ENCODE data around the gene CHTOP. TPM values are rescaled to one million over a fixed set of nuclear protein-coding genes. Genes with fewer than 3 reads are reported as not detected.
A peak's percentile ranks its signal among the peaks of the same experiment; 100 is the strongest.
"Not testable (repeated sequence)": the region's sequence is repeated elsewhere in the genome, so short reads cannot be mapped to it uniquely, and the experiment has no call there.

CHTOP gene
- polyA plus RNA-seq, 1 donor = 149 TPM

DNA sequence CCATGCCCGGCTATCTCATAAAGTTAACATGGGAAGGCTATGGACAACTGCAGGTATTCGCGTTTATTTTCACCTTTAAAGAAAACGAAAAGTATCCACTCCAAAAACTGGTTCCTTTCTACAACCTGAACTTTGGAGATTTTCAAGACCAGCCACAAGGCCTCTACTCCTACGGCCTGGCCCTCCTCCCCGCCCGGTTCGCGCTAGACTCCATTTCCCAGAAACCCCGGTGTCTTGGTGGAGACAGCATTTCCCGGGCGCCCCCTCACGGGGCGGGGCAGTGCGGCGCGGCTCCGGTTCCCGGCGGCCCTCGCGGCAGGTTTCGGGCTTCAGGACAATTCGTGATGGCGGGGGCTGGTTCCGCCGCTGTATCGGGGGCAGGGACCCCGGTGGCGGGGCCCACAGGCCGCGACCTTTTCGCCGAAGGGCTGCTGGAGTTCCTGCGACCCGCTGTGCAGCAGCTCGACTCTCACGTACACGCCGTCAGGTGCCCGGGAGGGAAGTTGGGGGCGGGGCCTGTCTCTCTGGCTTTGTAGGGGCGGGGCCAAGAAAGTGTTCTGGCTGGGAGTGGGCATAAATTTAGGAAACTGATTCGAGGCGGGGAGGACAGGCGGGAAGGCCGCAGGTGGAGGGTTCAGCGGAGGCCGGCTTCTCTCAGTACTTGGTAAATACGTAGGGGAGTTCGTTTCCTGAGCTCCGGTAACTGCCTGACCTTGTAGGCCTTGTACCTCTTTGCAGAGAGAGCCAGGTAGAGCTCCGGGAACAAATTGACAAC, 24.7 kb downstream of the CHTOP start, which contains the start of gene SNAPIN:
TSS of gene SNAPIN (plus strand) at position 304 of the 775 bp plus-strand sequence. CDS start at position 345, 41 bp downstream.
- peak; percentile 90 for DNase-seq

DNA sequence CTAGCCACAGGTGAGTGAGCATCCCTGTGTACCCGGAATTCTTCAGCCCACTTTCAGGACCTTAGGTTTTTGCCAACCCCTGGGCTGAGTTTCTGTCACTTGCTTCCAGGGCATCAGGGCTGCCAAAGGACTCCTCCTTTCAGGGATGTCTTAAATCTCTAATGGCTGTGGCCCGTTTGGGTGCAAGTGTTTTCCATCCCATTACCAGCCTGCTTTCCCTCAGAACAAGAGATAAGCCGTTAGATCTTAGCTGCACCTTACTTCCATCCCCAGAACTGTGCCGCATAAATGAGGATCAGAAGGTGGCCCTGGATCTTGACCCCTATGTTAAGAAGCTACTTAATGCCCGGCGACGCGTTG, 25.3 kb downstream of the CHTOP start:
- no peak for DNase-seq

DNA sequence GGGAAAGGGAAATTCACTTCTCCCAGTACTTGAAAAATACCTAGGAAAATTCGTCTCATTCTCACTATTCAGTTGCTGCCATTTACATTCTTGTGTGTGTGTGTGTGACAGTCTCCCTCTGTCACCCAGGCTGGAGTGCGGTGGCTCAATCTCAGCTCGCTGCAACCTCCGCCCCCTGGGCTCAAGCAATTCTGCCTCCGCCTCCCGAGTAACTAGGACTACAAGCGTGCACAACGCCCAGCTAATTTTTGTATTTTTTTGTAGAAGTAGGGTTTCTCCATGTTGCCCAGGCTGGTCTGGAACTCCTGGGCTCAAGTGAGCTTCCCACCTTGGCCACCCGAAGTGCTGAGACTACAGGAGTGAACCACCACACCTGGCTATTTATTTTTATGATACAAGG, 25.8 kb downstream of the CHTOP start:
- no peak for DNase-seq

DNA sequence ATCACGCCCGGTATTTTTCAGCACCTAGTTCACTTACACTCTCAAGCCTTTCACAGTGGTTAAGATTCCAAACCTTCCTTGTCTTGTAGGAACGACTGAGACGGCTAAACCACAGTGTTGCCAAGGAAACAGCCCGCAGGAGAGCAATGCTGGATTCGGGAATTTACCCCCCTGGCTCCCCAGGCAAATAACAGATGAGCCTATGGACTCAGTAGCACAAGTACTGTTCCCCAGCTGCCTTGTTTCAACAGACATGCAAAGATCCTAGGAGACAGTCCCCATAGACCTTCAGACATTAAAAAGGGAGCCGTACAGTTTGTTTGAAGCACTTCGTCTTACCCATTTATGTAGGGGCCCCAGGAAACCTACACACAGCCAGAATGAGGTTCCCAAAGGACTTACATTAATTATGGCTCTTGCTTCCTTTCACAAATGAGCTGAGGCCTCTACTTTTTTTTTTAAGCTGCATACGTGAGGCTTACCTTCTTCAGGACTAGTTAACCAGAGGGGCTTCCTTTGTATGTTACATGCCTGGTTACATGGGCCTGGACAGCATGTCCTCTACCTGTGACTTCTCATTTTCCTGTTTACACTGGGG, 27.3 kb downstream of the CHTOP start:
- no peak for DNase-seq

DNA sequence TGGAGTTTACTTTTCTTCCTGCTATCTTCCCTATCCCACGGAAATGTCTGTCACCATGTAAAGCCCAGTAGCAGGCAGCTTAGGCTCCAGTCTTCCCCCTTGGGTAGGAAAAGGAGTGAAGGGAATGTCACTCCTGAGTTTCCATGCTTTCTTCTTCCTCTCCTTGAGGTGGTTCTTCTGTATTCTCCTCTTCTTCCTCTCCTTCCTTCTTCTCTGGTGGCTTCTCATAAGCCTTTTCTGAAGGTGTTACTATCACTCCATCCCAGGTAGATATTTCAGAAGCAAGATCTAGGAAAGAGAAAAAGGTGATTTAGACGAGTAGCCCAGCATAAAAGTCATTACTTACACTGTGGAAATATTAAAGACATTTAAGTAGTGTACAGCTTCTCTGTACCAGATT, 28.4 kb downstream of the CHTOP start:
- DNase-seq = no peak

DNA sequence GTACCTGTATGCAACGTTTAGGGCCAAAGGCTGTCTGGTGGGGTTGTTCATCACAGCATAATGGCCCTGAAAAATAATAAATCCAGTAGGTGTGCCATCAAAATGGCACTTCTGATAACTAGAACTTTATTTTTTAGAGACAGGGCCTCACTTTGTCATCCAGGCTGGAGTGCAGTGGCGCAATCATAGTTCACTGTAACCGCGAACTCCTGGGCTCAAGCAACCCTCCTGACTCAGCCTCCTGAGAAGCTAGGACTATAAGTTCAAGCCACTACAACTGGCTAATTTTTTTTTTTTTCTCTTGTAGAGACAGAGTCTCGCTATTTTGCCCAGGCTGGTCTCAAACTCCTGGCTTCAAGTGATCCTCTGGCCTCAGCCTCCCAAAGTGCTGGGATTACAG, 29.3 kb downstream of the CHTOP start:
- no peak for DNase-seq

DNA sequence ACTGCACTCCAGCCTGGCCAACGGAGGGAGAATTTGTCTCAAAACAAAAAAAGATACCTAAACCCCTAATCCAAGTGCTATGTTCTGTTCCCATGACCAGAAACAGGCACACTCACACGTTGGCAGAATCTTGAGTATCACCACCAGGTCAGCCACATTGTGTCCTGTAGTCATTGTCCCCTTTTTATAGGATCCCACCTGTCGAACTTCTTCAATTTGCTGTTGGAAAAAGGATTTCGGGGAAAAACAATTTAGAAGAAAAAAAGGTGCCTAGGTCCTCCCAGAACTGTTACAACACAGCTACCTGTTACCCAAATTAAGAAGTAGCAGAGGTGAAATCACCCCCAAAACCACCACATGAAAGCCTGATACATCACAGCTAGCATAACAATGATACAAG, 33.6 kb downstream of the CHTOP start:
- DNase-seq = no peak

DNA sequence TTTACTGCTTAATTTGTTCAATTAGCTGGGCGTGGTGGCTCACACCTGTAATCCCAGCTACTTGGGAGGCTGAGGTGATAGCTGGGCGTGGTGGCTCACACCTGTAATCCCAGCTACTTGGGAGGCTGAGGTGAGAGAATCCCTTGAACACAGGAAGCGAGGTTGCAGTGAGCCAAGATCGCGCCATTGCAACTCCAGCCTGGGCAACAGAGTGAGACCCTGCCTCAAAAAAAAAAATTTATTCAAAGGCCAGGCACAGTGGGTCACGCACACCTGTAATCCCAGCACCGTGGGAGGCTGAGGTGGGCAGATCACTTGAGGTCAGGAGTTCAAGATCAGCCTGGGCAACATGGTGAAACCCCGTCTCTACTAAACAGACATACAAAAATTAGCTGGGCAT, 34.8 kb downstream of the CHTOP start:
- not testable (repeated sequence) for DNase-seq

DNA sequence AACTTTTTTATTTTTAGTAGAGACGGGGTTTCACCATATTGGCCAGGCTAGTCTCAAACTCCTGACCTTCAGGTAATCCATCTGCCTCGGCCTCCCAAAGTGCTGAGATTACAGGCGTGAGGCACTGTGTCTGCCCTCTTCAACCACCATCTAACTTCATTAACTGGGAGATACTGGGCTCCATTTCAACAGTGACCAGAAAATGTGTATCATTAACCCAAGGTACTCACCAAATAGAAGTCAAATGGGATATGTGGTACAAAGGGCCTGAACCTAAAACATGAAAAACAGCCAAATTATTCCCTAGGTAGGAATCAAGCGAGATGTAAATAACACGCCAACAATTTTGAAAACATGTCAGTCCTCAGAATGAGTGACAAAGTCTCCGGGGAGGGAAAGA, 35.7 kb downstream of the CHTOP start:
- no peak for DNase-seq

DNA sequence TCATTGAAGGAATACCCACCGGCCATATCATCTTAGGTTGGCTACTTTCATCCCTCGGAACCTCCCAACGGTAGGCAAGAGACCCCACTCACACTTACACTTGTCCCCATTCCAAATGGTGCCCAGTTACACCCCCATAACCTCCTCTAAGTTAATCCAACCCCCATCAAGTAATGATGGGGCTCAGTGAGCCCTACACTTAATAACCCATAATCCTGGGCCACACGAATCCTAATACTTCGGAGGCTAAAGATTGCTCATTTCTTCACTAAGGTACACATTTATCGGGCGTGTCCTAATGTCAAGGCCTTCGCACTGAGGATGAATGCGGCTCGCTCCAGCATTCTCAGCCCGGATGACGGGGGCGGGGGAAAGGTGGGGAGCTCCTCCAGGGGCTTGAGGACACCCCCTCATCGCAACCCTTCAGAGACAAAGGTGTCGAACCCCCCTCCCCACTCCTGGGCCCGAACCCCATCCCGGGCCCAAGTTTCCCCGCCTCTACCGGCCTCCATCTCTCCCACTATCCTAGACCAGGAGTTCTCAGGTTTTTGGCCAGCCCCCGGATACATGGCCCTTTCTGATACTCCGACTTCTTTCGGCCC, 36.5 kb downstream of the CHTOP start:
- DNase-seq = no peak

DNA sequence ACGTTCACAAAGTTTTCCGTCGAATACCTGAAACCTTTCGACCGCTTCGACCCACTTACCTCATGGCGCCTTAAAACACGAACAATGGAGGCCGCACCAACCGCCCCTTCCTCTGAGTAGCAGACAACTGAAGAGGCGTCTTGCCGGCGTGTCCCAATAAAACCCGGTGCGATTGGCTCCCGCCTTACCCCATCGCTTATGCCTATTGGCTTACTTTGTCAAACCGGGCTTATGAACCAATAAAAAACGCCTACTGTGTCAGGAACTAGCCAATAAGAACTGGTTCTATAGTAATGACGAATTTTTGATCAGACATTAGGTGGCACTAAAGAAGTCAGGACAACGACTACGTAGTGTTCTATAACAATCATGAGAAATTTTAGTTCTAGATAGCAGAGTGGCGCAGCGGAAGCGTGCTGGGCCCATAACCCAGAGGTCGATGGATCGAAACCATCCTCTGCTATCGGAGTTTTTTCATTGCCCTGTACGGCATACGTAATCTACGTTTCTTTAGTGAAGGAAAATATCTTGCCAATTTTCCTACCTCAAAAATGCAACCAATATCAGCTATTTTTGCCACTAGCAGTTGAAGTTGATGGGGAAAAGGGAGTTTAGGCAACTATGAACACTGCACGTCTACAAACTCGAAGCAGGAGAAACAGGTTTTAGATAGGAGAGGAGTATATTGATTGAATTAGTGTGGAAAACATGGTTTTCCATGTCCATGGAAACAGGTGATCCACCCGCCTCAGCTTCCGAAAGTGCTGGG, 37.2 kb downstream of the CHTOP start, which contains the start of gene ILF2:
TSS of gene ILF2 (minus strand) at position 135 of the 769 bp plus-strand sequence. CDS start at position 64, 71 bp downstream.
- peak; percentile 99 for DNase-seq

DNA sequence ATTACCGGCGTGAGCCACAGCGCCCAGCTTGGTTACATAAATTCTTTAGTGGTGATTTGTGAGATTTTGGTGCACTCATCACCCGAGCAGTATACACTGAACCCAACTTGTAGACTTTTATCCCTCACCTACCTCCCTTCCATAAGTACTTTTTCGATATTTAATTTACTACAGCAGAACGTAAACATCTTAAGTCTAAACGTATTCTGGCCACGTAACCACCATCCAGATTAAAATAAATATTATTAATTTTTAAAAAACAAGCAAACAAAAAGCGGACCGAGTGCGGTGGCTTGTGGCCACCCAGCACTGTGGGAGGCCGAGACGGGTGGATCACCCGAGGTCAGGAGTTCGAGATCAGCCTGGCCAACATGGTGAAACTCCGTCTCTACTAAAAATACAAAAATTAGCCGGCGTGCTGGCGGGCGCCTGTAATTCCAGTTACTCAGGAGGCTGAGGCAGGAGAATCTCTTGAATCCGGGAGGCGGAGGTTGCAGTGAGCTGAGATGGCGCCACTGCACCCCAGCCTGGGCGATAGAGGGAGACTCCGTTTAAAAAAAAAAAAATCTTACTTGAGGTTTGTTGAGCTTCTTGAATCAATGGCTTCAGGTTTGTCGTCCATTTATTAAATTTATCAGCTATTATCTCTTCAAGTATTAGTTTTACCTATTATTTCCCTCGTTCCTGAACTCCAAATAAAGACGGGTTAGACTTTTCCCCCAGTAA, 37.9 kb downstream of the CHTOP start:
- not testable (repeated sequence) for DNase-seq

DNA sequence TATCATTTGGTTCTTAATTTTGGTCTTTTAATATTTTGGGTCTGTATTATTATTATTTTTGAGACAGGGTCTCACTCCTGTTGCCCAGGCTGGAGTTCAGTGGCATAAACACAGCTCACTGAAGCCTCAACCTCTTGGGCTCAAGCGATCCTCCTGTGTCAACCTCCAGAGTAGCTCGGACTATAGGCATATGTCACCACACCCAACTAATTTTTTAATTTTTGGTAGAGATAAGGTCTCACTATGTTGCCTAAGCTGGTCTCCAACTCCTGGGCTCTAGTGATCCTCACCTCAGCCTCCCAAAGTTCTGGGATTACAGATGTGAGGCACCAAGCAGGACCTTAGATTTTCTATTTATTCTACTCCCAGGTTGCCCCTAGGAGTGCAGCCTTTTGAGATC, 39.6 kb downstream of the CHTOP start:
- DNase-seq = no peak

DNA sequence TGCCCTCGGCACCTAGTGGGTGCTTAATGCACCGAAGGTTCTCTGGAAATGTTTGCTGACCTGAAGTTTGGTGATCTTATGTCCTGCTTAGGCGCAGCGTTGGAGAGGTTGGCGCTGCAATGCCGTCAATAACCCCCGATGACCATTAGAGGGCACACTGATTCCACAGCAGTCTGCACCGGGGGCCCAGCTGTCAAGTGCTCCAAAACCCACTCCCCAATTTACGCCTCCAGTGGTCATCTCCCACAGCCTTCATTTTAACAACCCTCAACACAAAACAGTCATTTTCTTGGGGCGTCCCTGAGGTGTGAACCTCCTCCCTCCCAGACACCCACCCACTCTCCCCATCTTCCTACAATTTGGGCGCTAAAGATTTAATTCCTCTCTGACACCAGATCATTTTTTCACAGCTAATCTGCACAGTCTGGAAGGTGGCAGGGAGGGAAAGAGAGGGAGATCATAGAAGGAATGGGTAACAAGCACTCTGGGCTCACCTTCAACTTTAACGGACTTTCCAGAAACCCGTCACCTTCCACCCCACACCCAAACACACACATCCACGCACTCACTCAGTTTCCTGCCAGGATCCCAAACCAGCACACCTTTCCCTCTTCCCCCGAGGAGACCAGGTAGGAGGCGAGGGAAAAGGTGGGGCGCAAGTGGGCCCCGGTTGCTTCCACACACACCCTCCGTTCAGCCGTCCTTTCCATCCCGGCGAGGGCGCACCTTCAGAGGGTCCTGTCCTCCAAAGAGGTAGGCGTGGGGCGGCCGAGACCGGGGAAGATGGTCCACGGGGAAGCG, 44.1 kb downstream of the CHTOP start:
- DNase-seq = no peak

DNA sequence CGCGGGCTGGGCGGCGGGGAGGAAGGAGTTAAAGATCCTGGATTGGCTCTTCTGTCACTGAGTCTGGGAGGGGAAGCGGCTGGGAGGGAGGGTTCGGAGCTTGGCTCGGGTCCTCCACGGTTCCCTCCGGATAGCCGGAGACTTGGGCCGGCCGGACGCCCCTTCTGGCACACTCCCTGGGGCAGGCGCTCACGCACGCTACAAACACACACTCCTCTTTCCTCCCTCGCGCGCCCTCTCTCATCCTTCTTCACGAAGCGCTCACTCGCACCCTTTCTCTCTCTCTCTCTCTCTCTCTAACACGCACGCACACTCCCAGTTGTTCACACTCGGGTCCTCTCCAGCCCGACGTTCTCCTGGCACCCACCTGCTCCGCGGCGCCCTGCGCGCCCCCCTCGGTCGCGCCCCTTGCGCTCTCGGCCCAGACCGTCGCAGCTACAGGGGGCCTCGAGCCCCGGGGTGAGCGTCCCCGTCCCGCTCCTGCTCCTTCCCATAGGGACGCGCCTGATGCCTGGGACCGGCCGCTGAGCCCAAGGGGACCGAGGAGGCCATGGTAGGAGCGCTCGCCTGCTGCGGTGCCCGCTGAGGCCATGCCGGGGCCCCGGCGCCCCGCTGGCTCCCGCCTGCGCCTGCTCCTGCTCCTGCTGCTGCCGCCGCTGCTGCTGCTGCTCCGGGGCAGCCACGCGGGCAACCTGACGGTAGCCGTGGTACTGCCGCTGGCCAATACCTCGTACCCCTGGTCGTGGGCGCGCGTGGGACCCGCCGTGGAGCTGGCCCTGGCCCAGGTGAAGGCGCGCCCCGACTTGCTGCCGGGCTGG, 44.9 kb downstream of the CHTOP start, which contains the start of gene NPR1:
TSS of gene NPR1 (plus strand) at position 170 of the 818 bp plus-strand sequence. CDS start at position 591, 421 bp downstream.
- no peak for DNase-seq

DNA sequence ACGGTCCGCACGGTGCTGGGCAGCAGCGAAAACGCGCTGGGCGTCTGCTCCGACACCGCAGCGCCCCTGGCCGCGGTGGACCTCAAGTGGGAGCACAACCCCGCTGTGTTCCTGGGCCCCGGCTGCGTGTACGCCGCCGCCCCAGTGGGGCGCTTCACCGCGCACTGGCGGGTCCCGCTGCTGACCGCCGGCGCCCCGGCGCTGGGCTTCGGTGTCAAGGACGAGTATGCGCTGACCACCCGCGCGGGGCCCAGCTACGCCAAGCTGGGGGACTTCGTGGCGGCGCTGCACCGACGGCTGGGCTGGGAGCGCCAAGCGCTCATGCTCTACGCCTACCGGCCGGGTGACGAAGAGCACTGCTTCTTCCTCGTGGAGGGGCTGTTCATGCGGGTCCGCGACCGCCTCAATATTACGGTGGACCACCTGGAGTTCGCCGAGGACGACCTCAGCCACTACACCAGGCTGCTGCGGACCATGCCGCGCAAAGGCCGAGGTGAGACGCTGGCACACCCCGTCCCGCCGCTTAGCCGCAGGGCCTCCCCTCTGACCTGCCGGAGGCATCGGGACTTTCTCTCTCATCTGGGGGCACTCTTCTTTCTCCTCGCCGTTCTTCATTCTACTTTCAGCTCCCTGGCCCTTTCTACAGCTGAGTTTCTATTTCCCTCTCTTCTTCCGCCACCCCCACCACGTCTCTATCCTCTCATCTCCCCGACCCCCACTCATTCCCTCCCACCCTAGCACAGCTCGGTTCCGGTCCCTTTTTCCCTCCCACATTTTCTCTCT, 45.7 kb downstream of the CHTOP start:
- DNase-seq = no peak

DNA sequence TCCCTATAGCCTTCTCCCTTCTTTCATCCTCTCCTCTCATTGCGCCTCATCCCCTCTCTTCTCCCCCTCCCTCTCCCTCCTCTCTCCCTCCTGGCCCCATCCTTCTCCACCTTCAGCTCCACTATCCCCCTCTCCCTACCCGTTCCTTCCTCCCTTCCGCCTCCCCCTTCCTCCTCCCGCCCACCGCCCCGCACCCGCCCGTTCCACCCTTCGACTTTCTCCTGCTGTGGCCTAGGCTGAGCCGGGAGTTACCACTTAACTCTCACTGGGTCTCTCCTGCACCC, 46.2 kb downstream of the CHTOP start:
- DNase-seq = no peak

DNA sequence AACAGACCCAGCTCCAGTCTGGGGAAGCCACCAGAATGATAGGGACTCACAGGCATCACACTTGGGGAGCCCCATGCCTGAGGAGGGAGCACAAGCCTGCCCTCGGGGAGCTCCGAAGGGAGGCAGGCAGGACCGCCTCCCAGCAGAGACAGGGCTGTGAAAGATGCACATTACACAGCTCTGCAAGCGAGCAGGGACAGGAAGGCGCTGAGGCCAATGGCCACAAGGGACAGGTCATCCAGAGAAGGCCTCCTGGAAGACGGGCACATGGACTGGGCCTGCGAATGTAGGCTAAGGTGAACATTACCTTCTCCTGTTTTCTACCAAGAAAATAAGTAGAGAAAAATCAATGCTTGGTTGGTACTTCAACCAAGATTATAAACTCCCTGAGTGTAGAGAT, 48.9 kb downstream of the CHTOP start:
- DNase-seq = no peak

DNA sequence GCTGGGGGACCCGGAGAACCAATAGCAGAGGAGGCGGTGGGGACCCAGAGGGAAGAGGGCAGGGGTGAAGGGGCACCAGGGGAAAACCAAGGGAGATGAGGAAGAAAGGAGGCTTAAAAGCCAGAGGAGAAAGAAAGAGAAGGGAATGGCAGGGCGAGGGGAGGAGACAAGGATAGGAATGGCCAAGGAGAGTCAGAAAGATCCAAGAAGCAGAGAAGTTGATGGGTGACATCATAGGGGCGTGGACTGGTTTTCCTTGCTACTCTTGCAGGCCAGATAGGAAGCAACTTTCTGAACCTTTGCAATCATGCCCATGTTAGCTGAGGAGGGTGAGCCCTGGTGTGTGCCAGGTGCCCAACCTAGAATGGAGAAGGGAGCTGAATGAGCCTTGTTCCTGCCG, 50.0 kb downstream of the CHTOP start:
- no peak for DNase-seq
